HCT116 (cell line): ENCODE measurements around the gene ZNF432. TPM values are rescaled to one million over a fixed set of nuclear protein-coding genes. Genes with fewer than 3 reads are reported as not detected.

Experiments used
- ATAC-seq: fragments of 200-7000 bp; cut with Tn5 transposase; 2 replicates; pipeline ENCODE4 v1.9.1; 2020; ENCODE audit warnings: mild to moderate bottlenecking, moderate library complexity
- BruUV-seq: library from RNA; stranded (reverse); fragments of 400-500 nt; replicated peaks from 2 replicates; lab custom pipeline; 2021; lab: Mats Ljungman, UMichigan
- CTCF ChIA-PET: fragments of 300-600 bp; sonication (Branson Sonifier 250); formaldehyde crosslinking; loops from one replicate; lab custom pipeline; 2021; ENCODE audit warnings: antibody characterized with exemption; lab: Charles Lee
- POLR2A ChIA-PET: fragments of 300-600, 350-600 bp; sonication (Branson Sonifier 250); formaldehyde crosslinking; loops from one replicate; lab custom pipeline; 2021; ENCODE audit warnings: antibody characterized with exemption; lab: Charles Lee
- RAD21 ChIA-PET, 2 experiments: fragments of 300-600 bp; sonication (Branson Sonifier 250); formaldehyde crosslinking; loops; one replicate each; lab custom pipeline; 2023; ENCODE audit warnings: low total read pairs in 2 of 2; ENCODE audit not compliant: uncharacterized antibody in 2 of 2, unreplicated experiment in 2 of 2, low non-redundant PET in 1 of 2; lab: Charles Lee
- DNase-seq: peaks from one replicate; pipeline ENCODE4 v3.0.0-alpha.2; 2010; ENCODE audit warnings: low read depth, low spot score
- H2AFZ ChIP-seq: fragments of 200-600 bp; shearing (Covaris generic), sonication (generic); 2 replicates; pipeline ENCODE4 v1.6.1; 2017; ENCODE audit warnings: low read depth, mixed run types, mixed read lengths, antibody characterized with exemption, low read length; ENCODE audit not compliant: poor library complexity, severe bottlenecking
- H3K27ac ChIP-seq: 2 replicates; pipeline ENCODE4 v1.5.1; 2012; ENCODE audit warnings: low read depth, low read length
- H3K27me3 ChIP-seq: fragments of 200-600 bp; sonication (generic); 2 replicates; pipeline ENCODE4 v1.6.1; 2016; ENCODE audit warnings: mixed run types, low read length, mixed read lengths; ENCODE audit not compliant: insufficient read depth
- H3K36me3 ChIP-seq, 2 experiments: fragments of 200-500 bp in 1 of 2; fragments of 200-600 bp in 1 of 2; sonication (Bioruptor generic) in 1 of 2; sonication (generic) in 1 of 2; 2 replicates each; pipeline versions ENCODE4 v1.5.1 to v1.6.1; 2014 to 2016; ENCODE audit warnings: low read length in 2 of 2, inconsistent platforms in 1 of 2, mixed read lengths in 1 of 2, mixed run types in 1 of 2; ENCODE audit not compliant: insufficient read depth in 2 of 2, control insufficient read depth in 1 of 2
- H3K4me1 ChIP-seq, 2 experiments: fragments of 200-600 bp in 1 of 2; sonication (generic) in 1 of 2; 2 replicates each; pipeline versions ENCODE4 v1.5.1 to v1.6.1; 2012 to 2017; ENCODE audit warnings: low read length in 2 of 2, inconsistent platforms in 1 of 2, mild to moderate bottlenecking in 1 of 2, mixed read lengths in 1 of 2, mixed run types in 1 of 2, moderate library complexity in 1 of 2; ENCODE audit not compliant: insufficient read depth in 2 of 2, control insufficient read depth in 1 of 2
- H3K4me2 ChIP-seq: fragments of 200-600 bp; sonication (generic); 2 replicates; pipeline ENCODE4 v1.6.1; 2017; ENCODE audit warnings: mixed run types, low read length, mixed read lengths
- H3K4me3 ChIP-seq, 2 experiments: fragments of 200-600 bp in 1 of 2; sonication (generic) in 1 of 2; replicated peaks in 1 of 2; 2 replicates each; pipeline ENCODE4 v1.5.1; 2011 to 2016; ENCODE audit warnings: low read length in 2 of 2, control low read depth in 1 of 2, low read depth in 1 of 2, mild to moderate bottlenecking in 1 of 2, mixed read lengths in 1 of 2, mixed run types in 1 of 2
- H3K79me2 ChIP-seq: fragments of 200-600 bp; sonication (generic); 2 replicates; pipeline ENCODE4 v1.6.1; 2017; ENCODE audit warnings: mild to moderate bottlenecking, mixed run types, low read length, moderate library complexity, mixed read lengths; ENCODE audit not compliant: insufficient read depth
- H3K9ac ChIP-seq: fragments of 200-600 bp; sonication (generic); 2 replicates; pipeline ENCODE4 v1.6.1; 2016; ENCODE audit warnings: low read length, mixed read lengths
- H3K9me2 ChIP-seq: fragments of 200-600 bp; sonication (generic), shearing (Covaris generic); 2 replicates; pipeline ENCODE4 v1.6.1; 2017; ENCODE audit warnings: mixed run types, mild to moderate bottlenecking, moderate library complexity; ENCODE audit not compliant: insufficient read depth
- H3K9me3 ChIP-seq, 2 experiments: fragments of 200-500 bp in 1 of 2; fragments of 200-600 bp in 1 of 2; sonication (Bioruptor generic) in 1 of 2; sonication (generic) in 1 of 2; 2 replicates each; pipeline ENCODE4 v1.6.1; 2014 to 2017; ENCODE audit warnings: low read length in 2 of 2, mixed read lengths in 2 of 2, inconsistent platforms in 1 of 2, low read depth in 1 of 2, mild to moderate bottlenecking in 1 of 2, mixed run types in 1 of 2, moderate library complexity in 1 of 2; ENCODE audit not compliant: control insufficient read depth in 1 of 2, insufficient read depth in 1 of 2
- H4K20me1 ChIP-seq: fragments of 200-600 bp; sonication (generic), shearing (Covaris generic); 2 replicates; pipeline ENCODE4 v1.6.1; 2017; ENCODE audit warnings: mixed run types, mild to moderate bottlenecking, moderate library complexity; ENCODE audit not compliant: insufficient read depth
- CBX3 ChIP-seq: IDR thresholded peaks from 2 replicates; pipeline ENCODE4 v1.6.1; 2012; ENCODE audit warnings: low read depth
- CEBPB ChIP-seq: IDR thresholded peaks from 2 replicates; pipeline ENCODE4 v1.6.1; 2012; ENCODE audit warnings: low read depth
- EGR1 ChIP-seq: IDR thresholded peaks from 2 replicates; pipeline ENCODE4 v1.6.1; 2012; ENCODE audit warnings: low read depth
- ELF1 ChIP-seq: IDR thresholded peaks from 2 replicates; pipeline ENCODE4 v1.6.1; 2012; ENCODE audit warnings: low read depth, borderline replicate concordance
- EZH2 ChIP-seq: fragments of 200-600 bp; sonication (generic); IDR thresholded peaks from 2 replicates; pipeline ENCODE4 v1.6.1; 2017; ENCODE audit warnings: antibody characterized with exemption, mixed run types
- FOSL1 ChIP-seq: IDR thresholded peaks from 2 replicates; pipeline ENCODE4 v1.6.1; 2012; ENCODE audit warnings: low read depth
- JUND ChIP-seq: IDR thresholded peaks from 2 replicates; pipeline ENCODE4 v1.6.1; 2012
- POLR2A ChIP-seq: IDR thresholded peaks from 2 replicates; pipeline ENCODE4 v1.7.0; 2011; ENCODE audit warnings: borderline replicate concordance; ENCODE audit not compliant: insufficient read depth, insufficient read length; ENCODE audit errors: extremely low read depth
- POLR2AphosphoS5 ChIP-seq: IDR thresholded peaks from 2 replicates; pipeline ENCODE4 v1.6.1; 2011; ENCODE audit warnings: mild to moderate bottlenecking, low read depth, low read length, moderate library complexity
- RAD21 ChIP-seq: IDR thresholded peaks from 2 replicates; pipeline ENCODE4 v1.6.1; 2012; ENCODE audit warnings: low read depth, mild to moderate bottlenecking
- SIN3A ChIP-seq: IDR thresholded peaks from 2 replicates; pipeline ENCODE4 v1.6.1; 2012; ENCODE audit warnings: low read depth
- SRF ChIP-seq: IDR thresholded peaks from 2 replicates; pipeline ENCODE4 v1.6.1; 2012; ENCODE audit warnings: low read depth
- TCF7L2 ChIP-seq: IDR thresholded peaks from 2 replicates; pipeline ENCODE4 v1.7.0; 2011; ENCODE audit warnings: borderline replicate concordance, inconsistent platforms; ENCODE audit not compliant: insufficient read depth, insufficient read length; ENCODE audit errors: extremely low read depth
- YY1 ChIP-seq: IDR thresholded peaks from 2 replicates; pipeline ENCODE4 v1.6.1; 2011; ENCODE audit warnings: low read length, low read depth, moderate library complexity, mild to moderate bottlenecking; ENCODE audit not compliant: insufficient replicate concordance; ENCODE audit errors: extremely low read depth
- ZFX ChIP-seq: fragments of 450-650 bp; IDR thresholded peaks from 2 replicates; pipeline ENCODE4 v1.6.1; 2017
- ZNF274 ChIP-seq: fragments of 200-500 bp; sonication (Bioruptor generic); IDR thresholded peaks from 2 replicates; pipeline ENCODE4 v1.6.1; 2014; ENCODE audit warnings: mild to moderate bottlenecking, low read depth, low read length, inconsistent platforms
- intact Hi-C: fragments of 100-400 bp; cut with micrococcal nuclease; formaldehyde crosslinking; loops from 2 replicates; pipeline ENCODE4 v1.10.0; 2022
- total RNA-seq: library from RNA; stranded (reverse); gene quantifications from one replicate; pipeline ENCODE4 v1.2.1, GENCODE V29; 2021; ENCODE audit not compliant: unreplicated experiment
- TF ChIP-seq, protein P1 (sequence below), 3 experiments: fragments of 200-600 bp in 1 of 3; sonication (generic) in 1 of 3; IDR thresholded peaks in 2 of 3; conservative IDR thresholded peaks in 1 of 3; 2 replicates each; pipeline ENCODE4 v1.5.1; 2012 to 2017; ENCODE audit warnings: low read depth in 2 of 3, low read length in 2 of 3, antibody characterized with exemption in 1 of 3, borderline replicate concordance in 1 of 3, control low read depth in 1 of 3, mild to moderate bottlenecking in 1 of 3, mixed read lengths in 1 of 3, mixed run types in 1 of 3, moderate library complexity in 1 of 3; ENCODE audit not compliant: insufficient read depth in 1 of 3
- TF ChIP-seq, protein P2 (sequence below): IDR thresholded peaks from 2 replicates; pipeline ENCODE4 v1.6.1; 2012
- TF ChIP-seq, protein P3 (sequence below): IDR thresholded peaks from 2 replicates; pipeline ENCODE4 v1.6.1; 2012; ENCODE audit warnings: low read depth
- TF ChIP-seq, protein P4 (sequence below): IDR thresholded peaks from 2 replicates; pipeline ENCODE4 v1.6.1; 2011; ENCODE audit warnings: mild to moderate bottlenecking, low read length, moderate library complexity; ENCODE audit not compliant: insufficient replicate concordance; ENCODE audit errors: extremely low read depth

ZNF432 gene
- total RNA-seq, 1 experiment from 2014 or later = 0.64 TPM

DNA sequence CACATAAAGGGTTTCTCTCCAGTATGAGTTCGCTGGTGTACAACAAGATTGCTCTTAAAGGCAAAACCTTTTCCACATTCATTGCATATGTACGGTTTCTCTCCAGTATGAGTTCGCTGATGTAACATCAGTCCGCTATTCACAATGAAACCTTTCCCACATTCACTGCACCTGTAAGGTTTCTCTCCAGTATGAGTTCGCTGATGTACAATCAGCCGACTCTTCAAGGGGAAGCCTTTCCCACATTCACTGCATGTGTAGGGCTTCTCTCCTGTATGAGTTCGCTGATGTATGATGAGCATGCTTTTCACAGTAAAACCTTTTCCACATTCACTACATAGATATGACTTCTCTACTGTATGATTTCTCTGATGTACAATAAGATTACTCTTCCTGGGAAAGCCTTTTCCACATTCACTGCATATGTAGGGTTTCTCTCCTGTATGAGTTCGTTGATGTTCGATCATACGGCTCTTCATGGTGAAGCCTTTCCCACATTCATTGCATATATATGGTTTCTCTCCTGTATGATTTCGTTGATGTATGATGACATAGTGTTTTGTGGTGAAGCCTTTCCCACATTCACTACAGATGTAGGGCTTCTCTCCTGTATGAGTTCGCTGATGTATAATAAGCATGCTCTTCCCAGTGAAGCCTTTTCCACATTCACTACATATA is 14.4 kb downstream of the ZNF432 start:
- DNase-seq = no peak
- Histone ChIP-seq H3K4me1 (no peaks in the 10 kb centered on the region), H4K20me1 (no peaks in the 10 kb centered on the region), H3K9me3 (peaks cover 29 to 40% of the 10 kb centered on the region in 2 experiments; a peak in 2 of 4 replicates), H3K27ac (no peak overlapping the region), H3K36me3 (no peaks in the 10 kb centered on the region), H3K27me3 (no peaks in the 10 kb centered on the region), H3K4me2 (no peak overlapping the region), H3K4me3 (no peak overlapping the region), H3K9me2 (no peaks in the 10 kb centered on the region), H3K79me2 (no peaks in the 10 kb centered on the region), H3K9ac (no peak overlapping the region), H2AFZ (no peak overlapping the region)
- no peak for ATAC-seq
- TF ChIP-seq, protein P1, sequence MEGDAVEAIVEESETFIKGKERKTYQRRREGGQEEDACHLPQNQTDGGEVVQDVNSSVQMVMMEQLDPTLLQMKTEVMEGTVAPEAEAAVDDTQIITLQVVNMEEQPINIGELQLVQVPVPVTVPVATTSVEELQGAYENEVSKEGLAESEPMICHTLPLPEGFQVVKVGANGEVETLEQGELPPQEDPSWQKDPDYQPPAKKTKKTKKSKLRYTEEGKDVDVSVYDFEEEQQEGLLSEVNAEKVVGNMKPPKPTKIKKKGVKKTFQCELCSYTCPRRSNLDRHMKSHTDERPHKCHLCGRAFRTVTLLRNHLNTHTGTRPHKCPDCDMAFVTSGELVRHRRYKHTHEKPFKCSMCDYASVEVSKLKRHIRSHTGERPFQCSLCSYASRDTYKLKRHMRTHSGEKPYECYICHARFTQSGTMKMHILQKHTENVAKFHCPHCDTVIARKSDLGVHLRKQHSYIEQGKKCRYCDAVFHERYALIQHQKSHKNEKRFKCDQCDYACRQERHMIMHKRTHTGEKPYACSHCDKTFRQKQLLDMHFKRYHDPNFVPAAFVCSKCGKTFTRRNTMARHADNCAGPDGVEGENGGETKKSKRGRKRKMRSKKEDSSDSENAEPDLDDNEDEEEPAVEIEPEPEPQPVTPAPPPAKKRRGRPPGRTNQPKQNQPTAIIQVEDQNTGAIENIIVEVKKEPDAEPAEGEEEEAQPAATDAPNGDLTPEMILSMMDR (IDR thresholded peaks at IDR 0.05 in 2 of 3, conservative IDR thresholded peaks at IDR 0.05 in 1 of 3; ENCODE audit: borderline replicate concordance in 1 of 3, insufficient read depth in 1 of 3, low read depth in 2 of 3, low read length in 2 of 3) = no peak
- TF ChIP-seq YY1 = no peak
- no peak for TF ChIP-seq ZNF274
- no peak for TF ChIP-seq CEBPB
- TF ChIP-seq, protein P2, sequence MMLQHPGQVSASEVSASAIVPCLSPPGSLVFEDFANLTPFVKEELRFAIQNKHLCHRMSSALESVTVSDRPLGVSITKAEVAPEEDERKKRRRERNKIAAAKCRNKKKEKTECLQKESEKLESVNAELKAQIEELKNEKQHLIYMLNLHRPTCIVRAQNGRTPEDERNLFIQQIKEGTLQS = no peak
- TF ChIP-seq JUND = no peak
- no peak for TF ChIP-seq CBX3
- TF ChIP-seq POLR2AphosphoS5 = no peak
- no peak for TF ChIP-seq SIN3A
- TF ChIP-seq, protein P3, sequence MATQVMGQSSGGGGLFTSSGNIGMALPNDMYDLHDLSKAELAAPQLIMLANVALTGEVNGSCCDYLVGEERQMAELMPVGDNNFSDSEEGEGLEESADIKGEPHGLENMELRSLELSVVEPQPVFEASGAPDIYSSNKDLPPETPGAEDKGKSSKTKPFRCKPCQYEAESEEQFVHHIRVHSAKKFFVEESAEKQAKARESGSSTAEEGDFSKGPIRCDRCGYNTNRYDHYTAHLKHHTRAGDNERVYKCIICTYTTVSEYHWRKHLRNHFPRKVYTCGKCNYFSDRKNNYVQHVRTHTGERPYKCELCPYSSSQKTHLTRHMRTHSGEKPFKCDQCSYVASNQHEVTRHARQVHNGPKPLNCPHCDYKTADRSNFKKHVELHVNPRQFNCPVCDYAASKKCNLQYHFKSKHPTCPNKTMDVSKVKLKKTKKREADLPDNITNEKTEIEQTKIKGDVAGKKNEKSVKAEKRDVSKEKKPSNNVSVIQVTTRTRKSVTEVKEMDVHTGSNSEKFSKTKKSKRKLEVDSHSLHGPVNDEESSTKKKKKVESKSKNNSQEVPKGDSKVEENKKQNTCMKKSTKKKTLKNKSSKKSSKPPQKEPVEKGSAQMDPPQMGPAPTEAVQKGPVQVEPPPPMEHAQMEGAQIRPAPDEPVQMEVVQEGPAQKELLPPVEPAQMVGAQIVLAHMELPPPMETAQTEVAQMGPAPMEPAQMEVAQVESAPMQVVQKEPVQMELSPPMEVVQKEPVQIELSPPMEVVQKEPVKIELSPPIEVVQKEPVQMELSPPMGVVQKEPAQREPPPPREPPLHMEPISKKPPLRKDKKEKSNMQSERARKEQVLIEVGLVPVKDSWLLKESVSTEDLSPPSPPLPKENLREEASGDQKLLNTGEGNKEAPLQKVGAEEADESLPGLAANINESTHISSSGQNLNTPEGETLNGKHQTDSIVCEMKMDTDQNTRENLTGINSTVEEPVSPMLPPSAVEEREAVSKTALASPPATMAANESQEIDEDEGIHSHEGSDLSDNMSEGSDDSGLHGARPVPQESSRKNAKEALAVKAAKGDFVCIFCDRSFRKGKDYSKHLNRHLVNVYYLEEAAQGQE = no peak
- TF ChIP-seq EGR1 = no peak
- TF ChIP-seq ZFX = no peak
- no peak for TF ChIP-seq FOSL1
- no peak for TF ChIP-seq RAD21
- TF ChIP-seq POLR2A = no peak
- no peak for TF ChIP-seq SRF
- TF ChIP-seq TCF7L2 = no peak
- TF ChIP-seq ELF1 = no peak
- no peak for TF ChIP-seq EZH2
- TF ChIP-seq, protein P4, sequence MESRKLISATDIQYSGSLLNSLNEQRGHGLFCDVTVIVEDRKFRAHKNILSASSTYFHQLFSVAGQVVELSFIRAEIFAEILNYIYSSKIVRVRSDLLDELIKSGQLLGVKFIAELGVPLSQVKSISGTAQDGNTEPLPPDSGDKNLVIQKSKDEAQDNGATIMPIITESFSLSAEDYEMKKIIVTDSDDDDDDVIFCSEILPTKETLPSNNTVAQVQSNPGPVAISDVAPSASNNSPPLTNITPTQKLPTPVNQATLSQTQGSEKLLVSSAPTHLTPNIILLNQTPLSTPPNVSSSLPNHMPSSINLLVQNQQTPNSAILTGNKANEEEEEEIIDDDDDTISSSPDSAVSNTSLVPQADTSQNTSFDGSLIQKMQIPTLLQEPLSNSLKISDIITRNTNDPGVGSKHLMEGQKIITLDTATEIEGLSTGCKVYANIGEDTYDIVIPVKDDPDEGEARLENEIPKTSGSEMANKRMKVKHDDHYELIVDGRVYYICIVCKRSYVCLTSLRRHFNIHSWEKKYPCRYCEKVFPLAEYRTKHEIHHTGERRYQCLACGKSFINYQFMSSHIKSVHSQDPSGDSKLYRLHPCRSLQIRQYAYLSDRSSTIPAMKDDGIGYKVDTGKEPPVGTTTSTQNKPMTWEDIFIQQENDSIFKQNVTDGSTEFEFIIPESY = no peak
- ChIA-PET POLR2A (no interaction called here), RAD21 (no interaction called here), CTCF (no interaction called here)
- BruUV-seq = no TSS peak
- intact Hi-C loops = no loop called here
